Fibroblast of lung (primary cell): ENCODE data around the gene ERV3-1.

ENCODE experiments used
- EZH2 ChIP-seq: IDR thresholded peaks from 2 replicates; pipeline ENCODE4 v1.5.1; 2012; ENCODE audit warnings: low read length, control low read depth, mild to moderate bottlenecking; ENCODE audit errors: missing control alignments
- TF ChIP-seq, protein P1 (sequence below), 2 donors: IDR thresholded peaks in 1 of 2; conservative IDR thresholded peaks in 1 of 2; 1 replicate in 1 of 2; 2 replicates in 1 of 2; pipeline ENCODE4 v1.5.1; 2011 to 2012; ENCODE audit warnings: low read length in 2 of 2, control low read depth in 1 of 2, inconsistent platforms in 1 of 2, low read depth in 1 of 2, mild to moderate bottlenecking in 1 of 2

DNA sequence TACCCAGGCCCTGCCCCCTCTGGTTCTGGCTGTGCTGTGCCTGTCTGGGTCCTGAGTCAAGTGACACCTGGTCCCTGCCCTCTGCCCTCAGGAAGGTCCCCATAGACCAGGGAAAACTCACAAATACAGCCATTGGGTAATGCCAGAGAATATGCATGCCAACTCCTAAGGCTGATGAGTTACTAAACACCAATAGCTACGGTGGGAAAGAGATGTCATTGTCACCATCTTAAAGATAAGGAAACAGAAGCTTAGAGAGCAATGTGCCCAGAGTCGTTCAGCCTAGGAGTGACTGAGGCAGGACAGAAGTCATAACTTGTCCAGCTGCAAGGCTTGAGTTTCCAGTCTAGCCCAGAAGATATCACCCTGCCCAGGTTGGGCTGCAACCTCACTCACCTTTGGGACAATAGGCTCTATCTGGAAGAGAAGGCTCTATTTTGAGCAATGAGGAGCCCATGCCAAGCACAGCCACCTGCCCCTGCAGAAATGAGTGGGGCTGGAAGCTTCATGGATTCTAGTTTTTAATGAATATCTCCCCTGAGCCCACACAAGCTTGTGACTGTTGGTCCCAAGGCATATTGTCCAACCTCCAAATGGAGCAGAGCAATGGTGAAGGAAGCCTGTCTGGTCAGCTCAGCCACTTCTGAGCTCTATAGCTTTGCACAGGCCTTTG lies 60.8 kb downstream of the ERV3-1 start:
- TF ChIP-seq, protein P1, sequence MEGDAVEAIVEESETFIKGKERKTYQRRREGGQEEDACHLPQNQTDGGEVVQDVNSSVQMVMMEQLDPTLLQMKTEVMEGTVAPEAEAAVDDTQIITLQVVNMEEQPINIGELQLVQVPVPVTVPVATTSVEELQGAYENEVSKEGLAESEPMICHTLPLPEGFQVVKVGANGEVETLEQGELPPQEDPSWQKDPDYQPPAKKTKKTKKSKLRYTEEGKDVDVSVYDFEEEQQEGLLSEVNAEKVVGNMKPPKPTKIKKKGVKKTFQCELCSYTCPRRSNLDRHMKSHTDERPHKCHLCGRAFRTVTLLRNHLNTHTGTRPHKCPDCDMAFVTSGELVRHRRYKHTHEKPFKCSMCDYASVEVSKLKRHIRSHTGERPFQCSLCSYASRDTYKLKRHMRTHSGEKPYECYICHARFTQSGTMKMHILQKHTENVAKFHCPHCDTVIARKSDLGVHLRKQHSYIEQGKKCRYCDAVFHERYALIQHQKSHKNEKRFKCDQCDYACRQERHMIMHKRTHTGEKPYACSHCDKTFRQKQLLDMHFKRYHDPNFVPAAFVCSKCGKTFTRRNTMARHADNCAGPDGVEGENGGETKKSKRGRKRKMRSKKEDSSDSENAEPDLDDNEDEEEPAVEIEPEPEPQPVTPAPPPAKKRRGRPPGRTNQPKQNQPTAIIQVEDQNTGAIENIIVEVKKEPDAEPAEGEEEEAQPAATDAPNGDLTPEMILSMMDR (conservative IDR thresholded peaks at IDR 0.05 in 1 of 2, IDR thresholded peaks at IDR 0.05 in 1 of 2; ENCODE audit: low read depth in 1 of 2, low read length in 2 of 2), result no peak
- TF ChIP-seq EZH2, result no peak
